Left renal pelvis (tissue), 4 donors: ENCODE measurements around the gene ADGRV1. TPM values are rescaled to one million over a fixed set of nuclear protein-coding genes. Genes with fewer than 3 reads are reported as not detected.
"Not testable (repeated sequence)": the region's sequence is repeated elsewhere in the genome, so short reads cannot be mapped to it uniquely, and the experiment has no call there.

ENCODE experiments used
- DNase-seq, 4 donors: peaks; one replicate each; pipeline ENCODE4 v3.0.0-alpha.2; 2013; ENCODE audit warnings: low read depth in 4 of 4, low spot score in 3 of 4
- polyA plus RNA-seq, 4 donors: library from polyadenylated mRNA; unstranded; fragments of 120-200 nt; gene quantifications; one replicate each; pipeline ENCODE4 v1.2.1, GENCODE V29; 2013; ENCODE audit not compliant: insufficient read length in 4 of 4

ADGRV1 gene
- polyA plus RNA-seq, 4 donors: 1.7 to 12.8 (median 11.5) TPM

DNA sequence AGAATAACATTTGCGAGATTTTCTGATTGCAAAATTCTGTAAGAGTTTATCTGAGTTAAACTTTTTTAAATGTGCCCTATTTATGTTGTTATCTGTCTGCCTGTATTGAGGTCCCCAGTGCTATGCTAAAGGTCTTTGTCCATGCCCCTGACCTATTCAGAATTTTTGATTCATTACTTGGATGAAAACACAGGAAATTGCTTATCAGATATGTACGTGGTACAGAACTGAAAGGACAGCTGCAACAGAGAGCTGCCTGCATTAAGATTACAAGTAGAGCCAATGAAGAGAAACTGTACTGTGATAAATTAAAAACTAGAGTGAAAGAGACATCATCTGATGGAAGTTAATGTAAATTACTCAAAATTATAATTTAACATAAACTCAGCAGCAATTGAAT, 408.8 kb downstream of the ADGRV1 start:
- no peak for DNase-seq

DNA sequence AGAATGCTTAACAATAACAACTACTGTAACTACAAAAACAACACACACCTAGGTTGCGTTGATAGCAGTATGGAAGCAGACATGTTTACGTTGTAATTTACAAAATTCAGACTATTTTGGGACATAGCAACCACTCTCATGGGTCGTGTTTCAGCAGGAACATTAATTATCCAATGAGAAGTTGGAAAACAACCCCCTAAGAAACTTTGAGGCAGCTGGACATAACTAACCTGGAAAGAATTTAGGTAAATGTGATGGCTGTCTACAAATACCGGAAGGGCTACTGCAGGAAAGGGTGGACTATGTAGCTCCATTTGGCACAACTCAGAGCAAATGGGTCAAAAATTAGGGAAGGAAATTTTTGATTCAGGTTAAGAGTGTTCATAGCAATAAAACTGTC, 409.3 kb downstream of the ADGRV1 start:
- no peak for DNase-seq

DNA sequence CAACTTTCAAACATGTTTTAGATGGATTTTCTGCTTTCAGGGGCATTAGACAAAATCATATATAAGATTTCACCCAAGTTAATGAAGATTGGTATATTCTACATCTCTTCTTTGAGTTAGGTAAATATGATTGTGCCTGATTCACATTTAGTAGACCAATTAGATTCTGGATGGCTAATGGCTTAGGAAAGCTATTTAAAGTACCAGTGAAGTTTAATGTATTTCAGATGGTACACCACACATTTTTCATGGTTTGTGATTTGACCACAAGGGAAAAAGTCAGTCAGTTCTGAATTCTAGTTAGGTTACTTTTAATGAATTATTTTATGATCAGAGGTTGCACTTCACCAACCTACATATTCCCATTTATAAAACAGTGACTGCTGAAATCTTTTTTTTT, 409.7 kb downstream of the ADGRV1 start:
- no peak for DNase-seq

DNA sequence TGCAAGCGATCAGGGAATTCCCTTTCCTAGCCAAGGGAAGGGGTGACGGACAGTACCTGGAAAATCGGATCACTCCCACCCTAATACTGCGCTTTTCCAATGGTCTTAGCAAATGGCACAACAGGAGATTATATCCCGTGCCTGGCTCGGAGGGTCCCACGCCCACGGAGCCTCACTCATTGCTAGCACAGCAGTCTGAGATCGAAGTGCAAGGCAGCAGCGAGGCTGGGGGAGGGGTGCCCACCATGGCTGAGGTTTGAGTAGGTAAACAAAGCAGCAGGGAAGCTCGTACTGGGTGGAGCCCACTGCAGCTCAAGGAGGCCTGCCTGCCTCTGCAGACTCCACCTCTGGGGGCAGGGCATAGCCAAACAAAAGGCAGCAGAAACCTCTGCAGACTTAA, 411.3 kb downstream of the ADGRV1 start:
- not testable (repeated sequence) for DNase-seq

DNA sequence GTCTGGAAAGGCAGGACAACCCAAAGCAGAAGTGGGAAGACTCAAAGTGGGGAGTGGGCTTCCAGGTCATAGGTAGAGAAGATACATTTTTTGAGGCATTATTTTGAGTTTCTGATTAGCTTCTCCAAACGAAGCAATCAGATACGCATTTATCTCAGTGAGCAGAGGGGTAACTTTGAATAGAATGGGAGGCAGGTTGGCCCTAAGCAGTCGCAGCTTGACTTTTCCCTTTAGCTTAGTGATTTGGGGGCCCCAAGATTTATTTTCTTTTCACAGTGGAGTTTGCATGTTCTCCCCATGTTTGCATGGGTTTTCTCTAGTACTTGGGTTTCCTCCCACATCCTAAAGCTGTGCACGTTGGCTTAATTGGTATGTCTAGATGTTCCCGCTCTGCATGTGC, 422.6 kb downstream of the ADGRV1 start:
- DNase-seq: no peak

DNA sequence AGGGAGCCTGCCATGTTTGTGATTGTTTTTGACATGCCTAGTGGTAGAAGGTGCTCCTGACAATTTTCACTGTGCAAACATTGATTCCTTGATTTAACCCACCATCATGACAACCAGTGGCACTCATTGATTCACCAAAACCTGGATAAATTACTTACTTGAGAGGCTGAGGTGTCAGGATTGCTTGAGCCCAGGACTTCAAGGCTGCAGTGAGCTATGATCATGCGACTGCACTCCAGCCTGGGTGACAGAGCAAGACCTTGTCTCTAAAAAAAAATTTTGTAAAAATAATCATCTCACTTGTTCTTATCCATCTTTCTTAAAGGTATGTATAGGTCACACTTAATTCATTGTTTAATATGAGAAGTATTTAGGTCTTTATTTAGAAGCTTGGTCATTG, 423.2 kb downstream of the ADGRV1 start:
- DNase-seq: no peak

DNA sequence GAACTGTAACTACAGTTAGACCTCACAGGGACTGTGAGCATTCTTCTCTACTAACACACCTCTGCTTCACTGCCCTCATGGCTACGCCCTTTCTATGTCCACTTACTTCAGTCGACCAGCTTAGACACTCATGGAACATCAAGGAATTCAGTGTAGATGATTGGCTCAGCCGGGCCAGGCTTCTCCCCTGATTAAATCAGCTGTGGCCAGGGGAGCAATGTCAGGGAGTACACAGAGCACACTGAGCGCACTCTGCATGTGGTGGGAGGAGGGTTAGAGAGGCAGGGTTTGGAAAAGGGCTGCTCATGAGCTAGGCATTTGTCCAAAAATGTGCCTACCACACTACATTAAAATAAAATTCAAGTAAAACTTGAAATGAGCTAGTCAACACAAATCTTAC, 424.0 kb downstream of the ADGRV1 start:
- no peak for DNase-seq

DNA sequence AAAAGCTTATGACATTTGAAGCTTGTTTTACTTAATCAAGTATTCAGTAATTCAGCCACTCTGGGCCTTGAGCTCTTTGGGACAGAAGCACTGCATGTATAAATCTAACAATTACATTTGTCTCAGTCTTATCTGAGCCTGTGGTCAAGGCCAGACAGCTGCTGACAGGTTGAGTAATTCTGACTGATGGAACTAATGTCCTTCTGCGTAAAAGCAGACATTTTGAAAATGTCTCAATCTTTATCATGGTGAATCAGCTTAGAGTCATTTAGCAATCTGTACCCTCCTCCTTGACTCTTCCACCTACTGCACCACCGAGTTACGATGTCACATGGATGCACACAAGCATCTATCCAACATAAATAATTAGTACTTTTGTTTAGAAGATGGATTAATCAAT, 424.6 kb downstream of the ADGRV1 start:
- DNase-seq: no peak

DNA sequence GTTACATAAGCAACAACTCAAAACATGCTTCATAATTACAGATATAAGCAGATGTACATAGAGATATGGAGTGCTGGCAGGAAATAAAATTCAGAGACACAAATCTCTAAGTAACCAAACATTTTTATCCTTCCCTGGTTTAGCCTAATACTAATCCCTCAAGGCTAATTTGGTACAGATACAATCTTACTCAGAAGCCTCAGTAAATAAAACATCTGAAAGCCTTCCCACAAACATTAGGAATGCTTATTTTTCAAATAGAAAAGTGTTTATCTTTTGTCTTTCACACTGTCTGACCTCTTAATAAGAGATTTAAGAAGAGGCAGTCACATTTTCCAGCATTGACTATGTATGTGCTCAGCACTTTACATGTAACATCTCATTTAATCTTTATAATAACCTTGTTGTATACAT, 425.1 kb downstream of the ADGRV1 start:
- no peak for DNase-seq

DNA sequence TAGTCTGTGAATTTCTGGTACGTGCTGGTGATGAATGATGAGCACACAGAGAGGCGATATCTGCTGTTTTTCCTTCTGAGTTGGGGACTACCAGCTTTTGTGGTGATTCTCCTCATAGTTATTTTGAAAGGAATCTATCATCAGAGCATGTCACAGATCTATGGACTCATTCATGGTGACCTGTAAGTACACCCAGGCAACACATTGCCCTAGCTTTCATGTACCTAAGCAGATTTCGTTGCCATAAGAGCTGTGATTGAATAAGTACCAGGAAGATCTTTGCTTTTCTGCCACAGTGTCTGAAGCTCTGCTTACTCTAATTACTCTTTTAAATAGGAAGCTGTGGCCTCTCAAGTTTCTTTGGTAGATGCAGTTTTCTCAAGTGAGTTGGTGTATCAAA, 426.7 kb downstream of the ADGRV1 start:
- no peak for DNase-seq

DNA sequence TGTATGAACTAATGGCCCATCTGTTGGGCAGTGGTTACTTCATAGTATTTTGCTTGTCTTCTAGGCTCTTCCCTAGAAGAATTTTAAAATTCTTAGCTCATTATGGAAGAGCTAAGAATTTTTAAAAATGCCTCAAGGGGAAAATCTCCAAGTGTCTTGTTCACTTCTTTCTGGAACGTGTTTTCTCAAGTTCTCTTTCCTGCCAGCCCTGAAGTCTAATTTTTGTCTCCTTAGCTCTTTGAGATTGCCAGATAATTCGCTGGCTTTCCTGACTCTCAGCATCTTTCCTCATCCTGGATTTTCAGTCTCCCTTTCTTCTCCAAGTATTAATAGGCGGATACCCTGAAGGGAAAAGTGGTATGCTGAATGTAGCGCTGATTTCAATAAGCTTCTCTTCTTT, 429.1 kb downstream of the ADGRV1 start:
- no peak for DNase-seq

DNA sequence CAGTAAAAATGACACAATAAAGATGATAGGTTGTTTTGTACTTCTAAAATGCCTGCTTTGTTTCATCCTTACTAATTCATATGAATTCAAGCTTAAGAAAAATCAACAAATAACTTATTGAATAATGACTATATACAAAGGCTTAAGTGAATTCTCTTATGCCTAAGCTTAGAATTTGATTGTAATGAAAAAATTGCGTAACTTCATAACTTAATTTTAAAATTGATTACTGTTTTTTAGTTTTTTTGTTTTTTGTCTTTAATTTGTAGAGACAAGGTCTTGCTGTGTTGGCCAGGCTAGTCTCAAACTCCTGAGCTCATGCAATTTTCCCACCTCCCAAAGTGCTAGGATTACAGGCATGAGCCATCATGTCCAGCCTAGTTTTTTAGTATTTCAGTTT, 432.6 kb downstream of the ADGRV1 start:
- no peak for DNase-seq

DNA sequence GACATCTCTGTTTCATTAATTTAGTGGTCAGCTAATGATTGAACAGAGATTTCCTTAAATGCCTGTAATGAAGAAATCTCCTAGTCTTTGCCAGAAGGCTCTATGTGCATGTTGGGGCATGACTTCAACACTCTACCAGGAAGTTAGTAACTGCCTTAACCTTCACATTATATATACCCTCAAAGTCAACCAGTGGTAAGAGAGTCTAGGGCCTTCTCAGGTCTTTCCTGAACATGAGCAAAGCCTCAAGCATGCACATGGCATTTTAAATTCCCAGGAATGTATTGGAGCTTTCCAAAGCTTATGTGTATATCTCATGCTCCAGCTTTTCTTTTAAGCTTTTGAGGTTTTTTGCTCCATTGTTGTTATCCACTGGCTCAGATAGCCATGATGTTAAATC, 436.2 kb downstream of the ADGRV1 start:
- no peak for DNase-seq

DNA sequence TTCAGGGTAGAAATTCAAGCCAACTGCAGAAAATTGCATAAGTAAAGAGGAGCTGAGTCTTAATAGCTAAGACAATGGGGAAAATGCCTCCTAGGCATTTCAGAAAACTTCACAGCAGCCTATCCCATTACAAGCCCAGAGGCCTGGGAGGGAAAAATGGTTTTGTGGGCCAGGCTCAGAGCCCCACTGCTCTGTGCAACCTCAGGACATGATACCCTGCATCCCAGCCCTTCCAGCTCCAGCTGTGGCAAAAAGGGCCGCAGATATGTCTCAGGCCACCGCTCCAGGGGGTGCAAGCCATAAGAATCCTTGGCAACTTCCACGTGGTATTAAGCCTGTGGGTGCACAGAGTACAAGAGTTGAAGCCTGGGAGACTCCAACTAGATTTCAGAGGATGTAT, 437.5 kb downstream of the ADGRV1 start:
- DNase-seq: no peak

DNA sequence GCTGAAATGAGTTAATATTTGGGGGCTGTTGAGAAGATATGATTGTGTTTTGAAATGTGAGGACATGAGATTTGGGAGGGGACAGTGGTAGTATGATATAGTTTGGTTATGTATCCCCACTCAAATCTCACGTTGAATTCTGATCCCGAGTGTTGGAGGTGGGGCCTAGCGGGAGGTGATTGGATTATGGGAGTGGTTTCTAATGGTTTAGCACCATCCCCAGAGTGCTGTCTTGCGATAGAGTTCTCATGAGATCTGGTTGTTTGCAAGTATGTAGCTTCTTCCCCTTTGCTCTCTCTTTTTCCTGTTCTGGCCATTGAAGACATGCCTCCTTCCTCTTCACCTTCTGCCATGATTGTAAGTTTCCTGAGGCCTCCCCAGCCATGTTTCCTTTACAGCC, 438.5 kb downstream of the ADGRV1 start:
- no peak for DNase-seq

DNA sequence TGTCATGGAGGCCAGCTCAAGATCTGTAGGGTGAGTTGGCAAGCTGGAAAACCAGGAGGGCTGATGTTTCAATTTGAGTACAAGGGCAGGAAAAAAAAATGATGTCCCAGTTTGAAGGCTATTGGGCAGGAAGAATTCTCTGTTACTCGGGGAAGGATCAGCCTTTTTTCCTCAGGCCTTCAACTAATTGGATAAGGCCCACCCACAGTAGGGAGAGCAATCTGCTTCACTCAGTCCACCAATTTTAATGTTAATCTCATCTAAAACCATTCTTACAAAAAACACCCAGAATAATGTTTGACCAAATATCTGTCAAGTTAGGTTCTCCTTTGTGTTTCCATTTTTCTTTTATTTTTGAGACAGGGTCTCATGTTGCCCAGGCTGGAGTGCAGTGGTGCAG, 442.1 kb downstream of the ADGRV1 start:
- DNase-seq: no peak

DNA sequence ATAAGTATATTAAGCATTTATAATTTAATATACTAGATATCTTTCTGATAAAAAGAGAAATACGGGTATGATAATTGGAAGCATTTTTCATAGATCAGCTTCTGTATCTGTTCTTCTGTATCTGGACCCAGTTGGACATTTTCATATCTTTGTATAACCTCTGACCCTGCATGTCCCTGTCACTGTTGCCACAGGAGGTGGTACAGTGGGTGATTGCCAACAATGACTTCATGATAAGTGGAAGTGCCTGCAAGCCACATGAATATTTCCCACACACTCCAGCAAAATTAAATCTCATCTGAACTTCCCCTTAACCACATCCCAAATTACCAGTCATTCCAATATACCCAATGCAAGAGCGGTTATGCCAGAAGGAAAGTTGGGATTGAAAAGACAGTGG, 448.1 kb downstream of the ADGRV1 start:
- no peak for DNase-seq

DNA sequence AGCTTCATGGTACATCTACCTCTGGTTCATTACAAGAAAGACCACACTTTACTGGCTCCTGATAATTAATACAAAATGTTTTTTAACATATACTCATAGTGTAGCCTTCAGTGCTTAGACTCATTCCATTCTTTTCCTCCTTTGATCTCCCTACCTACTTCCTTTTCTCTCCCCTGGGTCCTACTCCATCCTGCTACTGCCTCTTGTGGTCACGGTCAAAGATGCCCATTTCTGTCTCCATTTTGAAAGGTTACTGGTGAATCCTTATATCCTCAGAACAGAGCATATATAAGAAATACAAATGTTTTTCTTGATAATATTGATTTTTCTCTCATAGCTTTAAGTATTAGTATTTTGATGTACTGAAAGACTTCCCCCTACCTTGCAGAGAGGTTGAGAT, 448.7 kb downstream of the ADGRV1 start:
- no peak for DNase-seq

DNA sequence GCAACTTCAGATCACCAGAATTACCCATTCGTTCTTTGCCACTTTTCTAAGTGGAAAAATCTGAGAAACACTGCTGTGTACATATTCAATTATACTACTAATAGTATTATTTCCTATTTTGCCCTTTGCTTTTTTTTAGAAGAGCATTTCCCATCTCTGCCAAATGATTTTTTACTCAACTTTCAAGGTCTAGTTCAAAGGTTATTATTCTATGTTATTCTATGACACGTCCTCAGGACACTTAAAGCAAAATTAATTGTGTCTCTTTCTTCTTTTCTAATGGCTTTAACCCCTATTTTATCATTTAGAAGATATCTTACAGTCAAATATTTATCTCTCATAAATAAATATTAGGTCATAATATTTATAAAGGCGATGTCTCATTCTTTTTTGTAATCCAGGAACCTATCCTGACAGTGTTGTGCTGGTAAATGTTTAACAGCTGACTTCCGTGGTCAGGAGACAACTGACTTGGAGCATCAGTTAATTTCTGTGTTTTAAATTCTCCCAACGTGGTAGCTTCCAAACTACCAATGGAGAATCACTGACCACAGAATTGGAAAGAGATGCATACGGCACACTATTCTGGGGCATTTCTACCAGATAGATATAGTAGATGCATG, 449.3 kb downstream of the ADGRV1 start:
- DNase-seq: no peak

DNA sequence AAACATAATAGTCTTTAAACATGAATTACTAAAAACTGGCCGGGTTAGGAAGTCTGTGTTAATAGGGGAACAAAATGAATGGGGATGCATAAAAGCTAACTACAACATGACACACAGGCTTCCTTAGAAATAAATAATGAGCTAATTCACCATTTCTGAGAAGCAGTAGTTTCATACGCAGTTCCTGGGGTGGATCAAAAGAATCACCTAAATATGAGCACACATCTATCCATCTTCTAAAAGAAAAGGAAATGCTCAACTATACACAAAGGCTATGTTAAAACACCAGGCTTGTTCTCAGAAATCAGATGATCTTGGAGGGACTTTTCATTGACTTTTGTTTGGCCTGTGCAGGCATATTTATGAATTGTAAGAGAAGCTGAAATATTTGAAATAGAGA, 451.5 kb downstream of the ADGRV1 start:
- DNase-seq: no peak

DNA sequence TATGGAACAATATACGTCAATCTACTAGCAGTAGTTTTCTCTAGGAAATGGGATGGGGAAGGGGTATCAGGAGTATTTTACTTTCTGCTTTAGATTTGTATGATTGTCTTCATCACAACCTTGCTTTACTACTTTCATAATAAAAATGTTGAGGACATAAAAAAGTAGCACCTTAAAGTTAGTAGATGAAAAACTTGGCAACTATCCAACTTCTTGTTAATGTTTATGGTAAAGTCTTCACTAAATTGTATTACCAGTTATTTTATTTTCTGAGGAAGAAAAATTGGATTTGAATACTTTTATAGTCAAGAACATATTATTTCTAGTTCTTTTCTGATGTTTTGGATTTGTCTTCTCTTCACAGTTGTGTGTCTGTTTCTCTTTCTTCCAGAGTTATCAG, 452.4 kb downstream of the ADGRV1 start:
- no peak for DNase-seq

DNA sequence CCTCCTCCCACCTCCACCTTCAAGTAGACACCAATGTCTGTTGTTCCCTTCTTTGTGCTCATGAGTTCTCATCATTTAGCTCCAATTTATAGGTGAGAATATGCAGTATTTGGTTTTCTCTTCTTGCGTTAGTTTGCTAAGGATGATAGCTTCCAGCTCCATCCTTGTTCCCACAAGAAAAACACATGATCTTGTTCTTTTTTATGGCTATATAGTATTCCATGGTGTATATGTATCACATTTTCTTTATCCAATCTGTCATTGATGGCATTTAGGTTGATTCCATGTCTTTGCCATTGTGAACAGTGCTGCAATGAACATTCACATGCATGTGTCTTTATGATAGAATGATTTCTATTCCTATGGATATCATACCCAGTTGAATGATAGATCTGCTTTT, 454.3 kb downstream of the ADGRV1 start:
- DNase-seq: not testable (repeated sequence)

DNA sequence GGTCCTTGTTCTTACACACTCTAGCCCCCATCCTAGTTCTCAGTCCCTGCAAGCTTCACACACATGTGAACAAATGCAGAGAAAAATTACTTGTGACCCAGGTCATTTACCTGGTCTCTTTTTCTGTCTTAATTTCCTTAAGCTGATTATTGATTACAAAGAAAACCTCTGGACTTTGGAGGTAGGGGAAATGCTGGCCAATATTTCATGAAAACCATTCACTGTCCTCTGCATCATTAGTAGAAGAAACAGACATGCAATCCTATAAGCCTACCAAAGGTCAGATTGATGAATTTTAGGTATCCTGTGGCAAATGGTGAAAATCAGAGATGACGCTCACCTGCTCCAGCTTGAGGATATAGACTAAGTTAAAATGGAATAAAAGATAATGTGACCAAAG, 457.7 kb downstream of the ADGRV1 start:
- no peak for DNase-seq
